Gastroesophageal sphincter (tissue), 4 donors: ENCODE data around the gene PSME2. TPM values are rescaled to one million over a fixed set of nuclear protein-coding genes. Genes with fewer than 3 reads are reported as not detected.
A peak's percentile ranks its signal among the peaks of the same experiment; 100 is the strongest.

Experiments used
- ATAC-seq: fragments of 150-250 bp; one replicate; pipeline ENCODE4 v1.9.1; 2016; ENCODE audit warnings: mild to moderate bottlenecking, moderate library complexity
- H3K27ac ChIP-seq, 4 donors: fragments of 200-600 bp; sonication (generic) in 3 of 4; 1 replicate in 3 of 4; 2 replicates in 1 of 4; pipeline ENCODE4 v1.5.1; 2016 to 2019
- H3K27me3 ChIP-seq: fragments of 200-600 bp; sonication (generic); one replicate; pipeline ENCODE4 v1.5.1; 2019
- H3K36me3 ChIP-seq, 2 donors: fragments of 200-600 bp; sonication (generic); one replicate each; pipeline ENCODE4 v1.5.1; 2019; ENCODE audit warnings: control low read depth in 1 of 2
- H3K4me1 ChIP-seq, 3 donors: fragments of 200-600 bp; sonication (generic); 1 replicate in 2 of 3; 2 replicates in 1 of 3; pipeline ENCODE4 v1.5.1; 2016 to 2019; ENCODE audit warnings: control low read depth in 2 of 3
- H3K4me3 ChIP-seq, 2 donors: fragments of 200-600 bp; sonication (generic); one replicate each; pipeline ENCODE4 v1.5.1; 2019; ENCODE audit warnings: mild to moderate bottlenecking in 1 of 2, moderate library complexity in 1 of 2
- H3K9me3 ChIP-seq, 3 donors: fragments of 200-600 bp; sonication (generic); one replicate each; pipeline ENCODE4 v1.5.1; 2017 to 2019; ENCODE audit warnings: control low read depth in 2 of 3
- CTCF ChIP-seq, 4 experiments: fragments of 200-600 bp in 2 of 4; fragments of 450-650 bp in 2 of 4; sonication (generic) in 1 of 4; IDR thresholded peaks; one replicate each; pipeline ENCODE4 v1.5.1; 2017 to 2019; ENCODE audit warnings: antibody characterized with exemption in 4 of 4, mild to moderate bottlenecking in 2 of 4, moderate library complexity in 2 of 4
- EP300 ChIP-seq: sonication (generic); formaldehyde crosslinking; IDR thresholded peaks from one replicate; pipeline ENCODE4 v1.6.1; 2017; ENCODE audit warnings: antibody characterized with exemption, mild to moderate bottlenecking
- POLR2A ChIP-seq, 2 donors: fragments of 450-650 bp; IDR thresholded peaks; one replicate each; pipeline ENCODE4 v1.6.1; 2017; ENCODE audit warnings: antibody characterized with exemption in 2 of 2, mild to moderate bottlenecking in 2 of 2, moderate library complexity in 1 of 2
- POLR2AphosphoS5 ChIP-seq: sonication (generic); formaldehyde crosslinking; IDR thresholded peaks from one replicate; pipeline ENCODE4 v1.6.1; 2017; ENCODE audit warnings: antibody characterized with exemption
- WGBS, 2 donors: methylation state at CpG; one replicate each; pipeline ENCODE4 v1.1.5; 2018; ENCODE audit warnings: low coverage in 1 of 2; 5-methylcytosine and 5-hydroxymethylcytosine counted together
- total RNA-seq, 4 donors: library from RNA; depleted of rRNA; stranded (reverse); fragments of >200 nt; gene quantifications; one replicate each; pipeline ENCODE4 v1.1.0, GENCODE V29; 2016

The PSME2 gene
- total RNA-seq, 4 donors from 2014 or later, result 41.4 to 52.3 (median 42.0) TPM

GRCh38 chr14:24167469-24168114 is 21.2 kb upstream of the PSME2 start:
- ATAC-seq, result no peak
- no peaks in the 10 kb centered on the region for H3K27me3 ChIP-seq
- H3K4me3 ChIP-seq, result no peak overlapping the region
- no peaks in the 10 kb centered on the region for H3K9me3 ChIP-seq
- peaks cover 0 to 73% of the 10 kb centered on the region in 2 donors for H3K36me3 ChIP-seq
- peaks cover 0 to 47% (median 14%) of the 10 kb centered on the region in 3 donors for H3K4me1 ChIP-seq
- WGBS, 2 donors, result 71 to 100% methylated on average over 1 to 3 of the region's 3 CpGs
- TF ChIP-seq POLR2AphosphoS5 (no peak), EP300 (no peak), POLR2A (IDR thresholded peaks at IDR 0.05) (no peak), CTCF (IDR thresholded peaks at IDR 0.05) (no peak)
- no peak overlapping the region for H3K27ac ChIP-seq

- no peaks in the 10 kb centered on the region for H3K27me3 ChIP-seq
- H3K4me3 ChIP-seq, result no peak overlapping the region
- H3K36me3 ChIP-seq, result peaks cover 0 to 73% of the 10 kb centered on the region in 2 donors
- WGBS, 2 donors, result 89% methylated on average over 3 of the region's 5 CpGs; no CpG with 5 or more reads in 1 of the 2 donors
- TF ChIP-seq EP300, result no peak
- TF ChIP-seq POLR2AphosphoS5, result no peak
- no peak for ATAC-seq
- no peak overlapping the region for H3K27ac ChIP-seq
- H3K9me3 ChIP-seq, result no peaks in the 10 kb centered on the region
- H3K4me1 ChIP-seq, result peaks cover 0 to 45% (median 18%) of the 10 kb centered on the region in 3 donors
Measured at GRCh38 chr14:24165785-24166184, 19.4 kb upstream of the PSME2 start.

GRCh38 chr14:24164518-24164991 is 18.1 kb upstream of the PSME2 start:
- no peak overlapping the region for H3K27ac ChIP-seq
- no peaks in the 10 kb centered on the region for H3K9me3 ChIP-seq
- H3K27me3 ChIP-seq, result no peaks in the 10 kb centered on the region
- 90% methylated on average over 7 of the region's 14 CpGs; no CpG with 5 or more reads in 1 of the 2 donors for WGBS, 2 donors
- H3K4me1 ChIP-seq, result peaks cover 0 to 50% (median 24%) of the 10 kb centered on the region in 3 donors
- H3K36me3 ChIP-seq, result peaks cover 0 to 80% of the 10 kb centered on the region in 2 donors
- ATAC-seq, result no peak
- TF ChIP-seq POLR2AphosphoS5 (no peak), EP300 (no peak), POLR2A (IDR thresholded peaks at IDR 0.05) (no peak), CTCF (IDR thresholded peaks at IDR 0.05) (no peak)
- no peak overlapping the region for H3K4me3 ChIP-seq

- H3K4me3 ChIP-seq, result peak overlapping the region; percentile 67 to 71
- H3K9me3 ChIP-seq, result no peaks in the 10 kb centered on the region
- no peak for ATAC-seq
- peaks cover 0 to 50% (median 24%) of the 10 kb centered on the region in 3 donors for H3K4me1 ChIP-seq
- WGBS, 2 donors, result 29% methylated on average over 6 of the region's 8 CpGs; no CpG with 5 or more reads in 1 of the 2 donors
- H3K27me3 ChIP-seq, result no peaks in the 10 kb centered on the region
- TF ChIP-seq POLR2A (IDR thresholded peaks at IDR 0.05) (no peak), CTCF (IDR thresholded peaks at IDR 0.05) (no peak), POLR2AphosphoS5 (no peak), EP300 (no peak)
- peaks cover 0 to 76% of the 10 kb centered on the region in 2 donors for H3K36me3 ChIP-seq
- H3K27ac ChIP-seq, result peak overlapping the region; percentile 81 to 92 (median 91)
Measured at GRCh38 chr14:24162093-24162492, 15.7 kb upstream of the PSME2 start.

- no peaks in the 10 kb centered on the region for H3K9me3 ChIP-seq
- H3K4me1 ChIP-seq, result peaks cover 0 to 50% (median 24%) of the 10 kb centered on the region in 3 donors
- TF ChIP-seq POLR2A (IDR thresholded peaks at IDR 0.05) (peak; percentile 32 to 40), CTCF (IDR thresholded peaks at IDR 0.05) (peak in 3 of 4 experiments; percentile 92 to 99 (median 97)), POLR2AphosphoS5 (peak; percentile 97), EP300 (no peak)
- H3K27ac ChIP-seq, result peak within 1 kb of the TSS; percentile 81 to 92 (median 91)
- peak; percentile 94 for ATAC-seq
- H3K27me3 ChIP-seq, result no peaks in the 10 kb centered on the region
- H3K36me3 ChIP-seq, result peaks cover 0 to 76% of the 10 kb centered on the region in 2 donors
- H3K4me3 ChIP-seq, result peak within 1 kb of the TSS; percentile 67 to 71
- 2 to 20% methylated on average over 1 to 7 of the region's 12 CpGs for WGBS, 2 donors
Measured at GRCh38 chr14:24160850-24161804, 14.7 kb upstream of the PSME2 start, which contains the start of gene IRF9. Gene IRF9 (plus strand): TSS chr14:24161265. CDS start chr14:24162145, 880 bp downstream.
